Endothelial cell of umbilical vein (primary cell): ENCODE data around the gene GRAMD4. TPM values are rescaled to one million over a fixed set of nuclear protein-coding genes. Genes with fewer than 3 reads are reported as not detected.

ENCODE experiments used
- BruUV-seq: library from RNA; stranded (reverse); fragments of 400-500 nt; replicated peaks from 2 replicates; lab custom pipeline; 2021; lab: Mats Ljungman, UMichigan
- CTCF ChIA-PET: fragments of 300-600, 350-600 bp; sonication (Branson Sonifier 250); formaldehyde crosslinking; loops from one replicate; lab custom pipeline; 2021; ENCODE audit warnings: antibody characterized with exemption, inconsistent platforms; lab: Charles Lee
- POLR2A ChIA-PET: fragments of 300-600, 350-600 bp; sonication (Branson Sonifier 250); formaldehyde crosslinking; loops from one replicate; lab custom pipeline; 2021; ENCODE audit warnings: antibody characterized with exemption, inconsistent platforms; lab: Charles Lee
- DNase-seq: peaks from one replicate; pipeline ENCODE4 v3.0.0-alpha.2; 2011; ENCODE audit warnings: low read depth, low spot score
- FAIRE-seq: peaks from 2 replicates; lab custom pipeline; 2011; peaks lifted over from hg19 to GRCh38; lab: Jason Lieb, UNC
- H2AFZ ChIP-seq: 2 replicates; pipeline ENCODE4 v1.6.0; 2012; ENCODE audit warnings: low read depth, low read length, control low read depth, inconsistent platforms
- H3K27ac ChIP-seq: 2 replicates; pipeline ENCODE4 v1.5.1; 2011; ENCODE audit warnings: low read depth, mild to moderate bottlenecking, control low read depth, low read length, moderate library complexity; ENCODE audit not compliant: insufficient read depth
- H3K27me3 ChIP-seq, 2 experiments: 2 replicates each; pipeline versions ENCODE4 v1.6.0 to v1.6.1; 2011; ENCODE audit warnings: low read length in 2 of 2, mixed read lengths in 1 of 2; ENCODE audit not compliant: control insufficient read depth in 2 of 2, insufficient read depth in 2 of 2
- H3K36me3 ChIP-seq, 2 experiments: 2 replicates in 1 of 2; 3 replicates in 1 of 2; pipeline ENCODE4 v1.5.1; 2011; ENCODE audit warnings: low read length in 2 of 2, mild to moderate bottlenecking in 1 of 2, moderate library complexity in 1 of 2; ENCODE audit not compliant: control insufficient read depth in 2 of 2, insufficient read depth in 2 of 2; ENCODE audit errors: extremely low read depth in 1 of 2
- H3K4me1 ChIP-seq: 3 replicates; pipeline ENCODE4 v1.5.1; 2011; ENCODE audit warnings: mild to moderate bottlenecking, low read length; ENCODE audit not compliant: control insufficient read depth, insufficient read depth; ENCODE audit errors: extremely low read depth
- H3K4me2 ChIP-seq: 2 replicates; pipeline ENCODE4 v1.6.1; 2011; ENCODE audit warnings: low read length, control low read depth, mixed read lengths; ENCODE audit not compliant: insufficient read depth
- H3K4me3 ChIP-seq, 3 experiments: fragments of 200-600 bp in 1 of 3; sonication (generic), shearing (Covaris generic) in 1 of 3; replicated peaks in 1 of 3; 2 replicates each; pipeline ENCODE4 v1.5.1; 2011 to 2016; ENCODE audit warnings: control low read depth in 3 of 3, low read length in 3 of 3, mild to moderate bottlenecking in 2 of 3, inconsistent platforms in 1 of 3, low read depth in 1 of 3, moderate library complexity in 1 of 3; ENCODE audit not compliant: insufficient read depth in 1 of 3
- H3K79me2 ChIP-seq: 2 replicates; pipeline ENCODE4 v1.6.0; 2012; ENCODE audit warnings: low read length, inconsistent platforms; ENCODE audit not compliant: control insufficient read depth, insufficient read depth
- H3K9ac ChIP-seq: replicated peaks from 2 replicates; pipeline ENCODE3; 2011; ENCODE audit warnings: low read length, control low read depth; ENCODE audit not compliant: insufficient read depth; ENCODE audit errors: extremely low read depth
- H3K9me1 ChIP-seq: replicated peaks from 3 replicates; pipeline ENCODE4 v1.6.0; 2011; ENCODE audit warnings: mild to moderate bottlenecking, low read length; ENCODE audit not compliant: control insufficient read depth, insufficient read depth; ENCODE audit errors: extremely low read depth
- H3K9me3 ChIP-seq: replicated peaks from 2 replicates; pipeline ENCODE4 v1.5.1; 2012; ENCODE audit warnings: low read length, inconsistent platforms; ENCODE audit not compliant: control insufficient read depth, insufficient read depth
- H4K20me1 ChIP-seq: replicated peaks from 2 replicates; pipeline ENCODE3; 2011; ENCODE audit warnings: mild to moderate bottlenecking, low read length; ENCODE audit not compliant: control insufficient read depth, insufficient read depth; ENCODE audit errors: extremely low read depth
- EZH2 ChIP-seq: IDR thresholded peaks from 2 replicates; pipeline ENCODE4 v1.6.1; 2012; ENCODE audit warnings: borderline replicate concordance, low read depth, mild to moderate bottlenecking, moderate library complexity, low read length, inconsistent platforms; ENCODE audit not compliant: severe bottlenecking
- FOS ChIP-seq: IDR thresholded peaks from 2 replicates; pipeline ENCODE4 v1.6.1; 2011; ENCODE audit warnings: mild to moderate bottlenecking, low read length, moderate library complexity, borderline replicate concordance; ENCODE audit not compliant: insufficient read depth
- GATA2 ChIP-seq: IDR thresholded peaks from 2 replicates; pipeline ENCODE4 v1.7.0; 2011; ENCODE audit warnings: low read depth, mild to moderate bottlenecking, moderate library complexity, mixed read lengths, low read length; ENCODE audit not compliant: insufficient read length, insufficient read depth
- JUN ChIP-seq: IDR thresholded peaks from 2 replicates; pipeline ENCODE4 v1.6.1; 2011; ENCODE audit warnings: borderline replicate concordance, low read depth; ENCODE audit not compliant: insufficient read length, insufficient read depth
- MYC ChIP-seq: IDR thresholded peaks from one replicate; pipeline ENCODE4 v1.6.1; 2011; ENCODE audit warnings: mild to moderate bottlenecking, low read depth, low read length
- POLR2A ChIP-seq: IDR thresholded peaks from 2 replicates; pipeline ENCODE4 v1.6.1; 2012; ENCODE audit warnings: low read depth, mild to moderate bottlenecking, control low read depth, low read length
- POLR2AphosphoS5 ChIP-seq: IDR thresholded peaks from 2 replicates; pipeline ENCODE4 v1.6.1; 2012; ENCODE audit warnings: low read depth, mild to moderate bottlenecking, control low read depth, low read length, moderate library complexity; ENCODE audit not compliant: insufficient read depth
- dilution Hi-C: fragments of 300-500 bp; cut with MboI; formaldehyde crosslinking; loops from one replicate; pipeline ENCODE4 v1.15.0; 2019; ENCODE audit warnings: low sequenced_read_pairs; ENCODE audit not compliant: extremely low pct_ligation_motif_present
- intact Hi-C: fragments of 100-400 bp; cut with micrococcal nuclease; formaldehyde crosslinking; loops from one replicate; pipeline ENCODE4 v1.10.0; 2022
- polyA plus RNA-seq, 4 experiments: library from polyadenylated mRNA; depleted of rRNA in 3 of 4; stranded (reverse) in 3 of 4; unstranded in 1 of 4; fragments of >200 nt; gene quantifications; 2 replicates each; pipeline versions ENCODE4 v1.2.1 to v1.2.3, GENCODE V29; 2011 to 2012; ENCODE audit warnings: missing spikeins in 1 of 4
- total RNA-seq: library from RNA; stranded (reverse); gene quantifications from 2 replicates; pipeline ENCODE4 v1.2.3, GENCODE V29; 2021
- TF ChIP-seq, protein P1 (sequence below): IDR thresholded peaks from 2 replicates; pipeline ENCODE4 v1.6.1; 2011; ENCODE audit not compliant: insufficient read depth, insufficient read length

GRAMD4 gene
- total and polyA plus RNA-seq, 2 donors (not counting 3 experiments of a cell fraction or from before 2014, with no cell fraction given): 5.9 to 14.8 TPM

DNA sequence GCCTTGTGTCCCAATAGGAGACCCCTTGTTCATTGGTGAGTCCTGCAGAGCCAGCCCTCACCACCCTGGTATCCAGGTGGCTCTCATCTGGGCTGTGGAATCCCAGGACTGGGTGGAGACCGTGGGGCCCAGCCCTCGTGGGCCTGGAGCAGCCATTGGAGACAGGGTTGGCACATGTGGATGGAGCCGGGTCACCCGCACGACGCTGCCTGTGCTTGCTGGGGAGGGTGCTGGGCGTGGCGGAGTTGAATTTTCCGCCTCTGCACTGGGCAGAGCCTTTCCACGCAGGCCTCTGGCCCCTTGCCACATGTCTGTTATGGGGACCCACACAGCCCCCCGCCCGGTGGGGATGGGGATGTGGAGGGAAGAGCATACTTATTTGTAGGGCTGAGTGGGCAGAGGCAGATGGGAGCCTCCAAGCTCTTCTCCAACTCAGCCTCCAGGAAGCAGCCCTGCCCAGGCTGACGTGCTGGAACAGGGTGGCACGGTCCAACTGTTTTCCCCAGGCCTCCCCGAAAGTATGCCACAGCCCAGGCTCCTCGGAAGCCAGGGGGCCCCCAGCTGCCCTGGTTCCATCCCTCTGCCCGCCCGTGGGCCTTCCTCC, 12.6 kb downstream of the GRAMD4 start:
- H3K4me2 ChIP-seq: no peak overlapping the region
- no peak overlapping the region for H3K9ac ChIP-seq
- H3K36me3 ChIP-seq: no peaks in the 10 kb centered on the region
- no peaks in the 10 kb centered on the region for H4K20me1 ChIP-seq
- no peak for FAIRE-seq
- H3K79me2 ChIP-seq: no peaks in the 10 kb centered on the region
- H3K27me3 ChIP-seq: no peaks in the 10 kb centered on the region
- dilution Hi-C loops (no loop called here), intact Hi-C loops (no loop called here)
- no TSS peak for BruUV-seq
- CTCF ChIA-PET: no interaction called here
- no peaks in the 10 kb centered on the region for H3K4me1 ChIP-seq
- POLR2A ChIA-PET: no interaction called here
- no peak overlapping the region for H3K27ac ChIP-seq
- H2AFZ ChIP-seq: no peak overlapping the region
- H3K9me1 ChIP-seq: no peaks in the 10 kb centered on the region
- no peak for TF ChIP-seq FOS
- TF ChIP-seq, protein P1, sequence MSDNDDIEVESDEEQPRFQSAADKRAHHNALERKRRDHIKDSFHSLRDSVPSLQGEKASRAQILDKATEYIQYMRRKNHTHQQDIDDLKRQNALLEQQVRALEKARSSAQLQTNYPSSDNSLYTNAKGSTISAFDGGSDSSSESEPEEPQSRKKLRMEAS: no peak
- no peak for TF ChIP-seq JUN
- TF ChIP-seq POLR2AphosphoS5: no peak
- TF ChIP-seq EZH2: no peak
- H3K4me3 ChIP-seq: no peak overlapping the region
- no peaks in the 10 kb centered on the region for H3K9me3 ChIP-seq
- no peak for DNase-seq

DNA sequence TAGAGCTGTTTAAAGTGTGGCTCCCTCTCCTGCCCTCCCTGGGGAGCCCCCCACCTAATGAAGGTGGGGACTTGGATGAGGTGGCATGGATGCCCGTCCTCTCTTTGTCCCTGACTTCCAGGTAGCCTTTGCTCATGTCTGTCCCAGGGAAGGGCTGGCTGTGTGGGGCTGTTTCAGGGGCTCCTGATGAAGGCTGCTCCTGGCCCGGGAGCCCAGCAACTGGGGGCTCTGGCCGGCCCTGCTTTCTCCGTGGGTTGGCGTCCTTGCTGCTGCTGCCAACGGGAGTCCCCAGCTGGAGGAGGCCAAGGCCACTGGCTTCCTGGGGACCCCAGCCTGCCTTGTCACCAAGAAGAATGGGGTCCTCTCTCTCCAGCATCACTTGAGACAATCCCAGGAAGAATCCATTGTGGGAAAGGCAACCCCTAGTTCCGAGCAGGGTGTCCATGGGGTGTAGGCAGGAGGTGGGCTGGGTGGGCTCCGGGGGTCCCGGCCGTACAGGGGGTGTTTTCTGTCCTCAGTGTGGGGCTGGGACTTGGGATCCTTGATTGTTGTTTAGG, 13.2 kb downstream of the GRAMD4 start:
- POLR2A ChIA-PET: no interaction called here
- Histone ChIP-seq H4K20me1 (no peaks in the 10 kb centered on the region), H3K4me3 (no peak overlapping the region), H3K4me2 (no peak overlapping the region), H3K79me2 (no peaks in the 10 kb centered on the region), H3K36me3 (no peaks in the 10 kb centered on the region), H3K9ac (no peak overlapping the region), H2AFZ (no peak overlapping the region), H3K9me3 (no peaks in the 10 kb centered on the region), H3K9me1 (no peaks in the 10 kb centered on the region), H3K4me1 (no peaks in the 10 kb centered on the region), H3K27me3 (no peaks in the 10 kb centered on the region), H3K27ac (no peak overlapping the region)
- CTCF ChIA-PET: no interaction called here
- DNase-seq (no peak), FAIRE-seq (no peak)
- intact Hi-C loops: no loop called here
- dilution Hi-C loops: no loop called here
- TF ChIP-seq FOS: no peak
- no peak for TF ChIP-seq GATA2
- TF ChIP-seq POLR2AphosphoS5: no peak
- TF ChIP-seq, protein P1: no peak
- no peak for TF ChIP-seq MYC
- TF ChIP-seq POLR2A: no peak
- no peak for TF ChIP-seq EZH2
- no TSS peak for BruUV-seq
